Uterus (tissue), 4 donors: Measurements from ENCODE around the gene FARS2. TPM values are rescaled to one million over a fixed set of nuclear protein-coding genes. Genes with fewer than 3 reads are reported as not detected.

Experiments used
- DNase-seq, 2 donors: peaks; one replicate each; pipeline ENCODE4 v3.0.0-alpha.2; 2019 to 2020
- H3K27ac ChIP-seq, 2 donors: fragments of 200-600 bp; sonication (generic); 1 replicate in 1 of 2; 2 replicates in 1 of 2; pipeline ENCODE4 v1.5.1; 2016 to 2018
- H3K27me3 ChIP-seq, 2 donors: fragments of 200-600 bp; sonication (generic); one replicate each; pipeline ENCODE4 v1.5.1; 2018 to 2019; ENCODE audit warnings: control low read depth in 1 of 2
- H3K36me3 ChIP-seq, 2 donors: fragments of 200-600 bp; sonication (generic); one replicate each; pipeline ENCODE4 v1.5.1; 2019; ENCODE audit warnings: control low read depth in 1 of 2
- H3K4me1 ChIP-seq, 2 donors: fragments of 200-600 bp; sonication (generic); one replicate each; pipeline ENCODE4 v1.5.1; 2018 to 2019; ENCODE audit warnings: control low read depth in 1 of 2
- H3K4me3 ChIP-seq, 2 donors: fragments of 200-600 bp; sonication (generic); 1 replicate in 1 of 2; 2 replicates in 1 of 2; pipeline ENCODE4 v1.5.1; 2018 to 2019; ENCODE audit warnings: mild to moderate bottlenecking in 1 of 2
- H3K9me3 ChIP-seq, 2 donors: fragments of 200-600 bp; sonication (generic); one replicate each; pipeline ENCODE4 v1.5.1; 2019; ENCODE audit warnings: control low read depth in 1 of 2
- POLR2A ChIP-seq, 2 donors: fragments of 450-650 bp; IDR thresholded peaks; one replicate each; pipeline ENCODE4 v1.6.1; 2016; ENCODE audit warnings: antibody characterized with exemption in 2 of 2, mild to moderate bottlenecking in 1 of 2, moderate library complexity in 1 of 2
- intact Hi-C: fragments of 100-400 bp; cut with DNase I; formaldehyde crosslinking; loops from one replicate; pipeline ENCODE4 v1.15.1; 2023; ENCODE audit warnings: low total_unique reads
- total RNA-seq, 4 donors: library from RNA; depleted of rRNA in 3 of 4; stranded (reverse); fragments of >200 nt in 3 of 4; gene quantifications; one replicate each; pipeline versions ENCODE4 v1.1.0 to v1.2.4, GENCODE V29; 2014 to 2023
- TF ChIP-seq, protein P1 (sequence below), 4 experiments: fragments of 200-600 bp in 2 of 4; fragments of 450-650 bp in 2 of 4; sonication (generic) in 2 of 4; IDR thresholded peaks; one replicate each; pipeline ENCODE4 v1.5.1; 2016 to 2019; ENCODE audit warnings: antibody characterized with exemption in 4 of 4, mild to moderate bottlenecking in 2 of 4, moderate library complexity in 1 of 4
- donor health status: DM: yes; HTN: yes; CAD: no.

The FARS2 gene
- total RNA-seq, 4 donors from 2014 or later, result 14.4 to 32.5 (median 25.6) TPM

DNA sequence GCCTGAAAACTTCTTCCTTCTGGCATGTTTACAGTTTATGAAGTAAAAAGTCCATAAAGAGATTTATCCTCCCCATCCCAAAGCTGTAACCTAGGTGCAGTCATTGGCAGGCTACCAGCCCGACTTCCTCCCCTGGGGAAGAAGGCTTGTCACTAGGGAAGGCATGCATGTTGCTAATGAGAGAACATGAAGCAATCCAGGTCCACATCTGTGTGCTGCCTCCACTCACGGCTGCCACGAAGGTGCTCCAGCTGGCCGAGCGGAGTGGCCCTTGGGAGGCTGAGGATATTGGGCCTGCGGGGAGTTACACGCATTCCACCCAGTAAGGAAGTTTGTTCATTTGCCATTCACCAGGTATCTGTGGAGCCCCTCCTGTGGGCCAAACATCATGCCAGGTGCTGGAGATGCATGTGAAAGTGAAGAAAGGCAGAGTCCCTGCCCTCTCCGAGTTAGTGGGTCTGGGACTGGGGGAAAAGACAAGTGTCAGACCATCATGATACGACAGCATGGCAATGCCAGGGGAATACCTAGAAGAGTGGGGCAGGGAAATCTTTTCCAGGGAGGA lies 488.4 kb downstream of the FARS2 start:
- Histone ChIP-seq H3K36me3 (no peaks in the 10 kb centered on the region), H3K27ac (no peak overlapping the region), H3K4me3 (no peak overlapping the region), H3K4me1 (no peaks in the 10 kb centered on the region), H3K27me3 (no peaks in the 10 kb centered on the region), H3K9me3 (no peaks in the 10 kb centered on the region)
- intact Hi-C loops, result no loop called here
- no peak for DNase-seq
- TF ChIP-seq, protein P1, sequence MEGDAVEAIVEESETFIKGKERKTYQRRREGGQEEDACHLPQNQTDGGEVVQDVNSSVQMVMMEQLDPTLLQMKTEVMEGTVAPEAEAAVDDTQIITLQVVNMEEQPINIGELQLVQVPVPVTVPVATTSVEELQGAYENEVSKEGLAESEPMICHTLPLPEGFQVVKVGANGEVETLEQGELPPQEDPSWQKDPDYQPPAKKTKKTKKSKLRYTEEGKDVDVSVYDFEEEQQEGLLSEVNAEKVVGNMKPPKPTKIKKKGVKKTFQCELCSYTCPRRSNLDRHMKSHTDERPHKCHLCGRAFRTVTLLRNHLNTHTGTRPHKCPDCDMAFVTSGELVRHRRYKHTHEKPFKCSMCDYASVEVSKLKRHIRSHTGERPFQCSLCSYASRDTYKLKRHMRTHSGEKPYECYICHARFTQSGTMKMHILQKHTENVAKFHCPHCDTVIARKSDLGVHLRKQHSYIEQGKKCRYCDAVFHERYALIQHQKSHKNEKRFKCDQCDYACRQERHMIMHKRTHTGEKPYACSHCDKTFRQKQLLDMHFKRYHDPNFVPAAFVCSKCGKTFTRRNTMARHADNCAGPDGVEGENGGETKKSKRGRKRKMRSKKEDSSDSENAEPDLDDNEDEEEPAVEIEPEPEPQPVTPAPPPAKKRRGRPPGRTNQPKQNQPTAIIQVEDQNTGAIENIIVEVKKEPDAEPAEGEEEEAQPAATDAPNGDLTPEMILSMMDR (IDR thresholded peaks at IDR 0.05), result no peak
- no peak for TF ChIP-seq POLR2A (IDR thresholded peaks at IDR 0.05)

DNA sequence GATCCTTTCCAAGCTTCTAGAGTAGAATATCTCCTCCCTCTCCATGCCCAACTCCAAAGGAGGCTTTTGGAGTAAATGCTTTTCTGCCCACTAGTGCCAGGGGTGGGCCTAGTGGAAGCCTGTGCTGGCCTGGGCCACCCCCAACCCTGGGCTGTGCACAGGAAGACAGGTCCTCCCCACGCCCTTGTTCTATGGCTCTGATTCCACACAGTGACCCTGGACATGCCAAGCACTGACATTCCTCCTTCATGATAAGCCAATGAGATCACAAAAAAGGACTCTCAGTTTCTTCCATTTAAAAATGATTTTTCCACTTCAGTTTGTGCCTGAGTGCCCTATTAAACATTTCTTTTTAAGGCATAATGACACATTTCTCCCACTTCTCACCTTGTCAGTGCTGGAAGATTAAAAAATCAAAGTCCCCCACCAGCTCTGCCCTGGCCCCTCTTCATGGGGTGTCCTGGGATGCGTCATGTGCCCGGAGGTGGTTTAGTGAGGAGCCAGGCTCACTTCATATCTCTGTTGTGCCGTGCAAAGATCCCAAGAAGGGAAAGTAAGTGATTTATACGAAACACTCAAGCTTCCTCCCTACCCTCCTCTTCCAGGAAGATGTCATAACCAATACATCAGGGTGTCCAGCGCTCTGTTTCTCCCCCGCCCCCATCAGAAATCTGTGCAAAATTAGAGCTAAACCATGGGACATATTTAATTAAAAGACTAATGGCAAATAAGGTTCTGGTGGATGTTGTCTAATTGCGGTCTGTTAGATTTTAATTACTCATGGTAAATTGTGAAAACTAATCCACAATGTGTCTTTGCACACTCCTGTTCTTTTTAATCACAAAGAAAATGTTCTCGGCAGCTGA lies 490.4 kb downstream of the FARS2 start:
- Histone ChIP-seq H3K36me3 (no peaks in the 10 kb centered on the region), H3K27me3 (no peaks in the 10 kb centered on the region), H3K9me3 (no peaks in the 10 kb centered on the region), H3K27ac (no peak overlapping the region), H3K4me3 (no peak overlapping the region), H3K4me1 (no peaks in the 10 kb centered on the region)
- TF ChIP-seq, protein P1 (IDR thresholded peaks at IDR 0.05), result no peak
- TF ChIP-seq POLR2A (IDR thresholded peaks at IDR 0.05), result no peak
- DNase-seq, result no peak
- intact Hi-C loops, result no loop called here

DNA sequence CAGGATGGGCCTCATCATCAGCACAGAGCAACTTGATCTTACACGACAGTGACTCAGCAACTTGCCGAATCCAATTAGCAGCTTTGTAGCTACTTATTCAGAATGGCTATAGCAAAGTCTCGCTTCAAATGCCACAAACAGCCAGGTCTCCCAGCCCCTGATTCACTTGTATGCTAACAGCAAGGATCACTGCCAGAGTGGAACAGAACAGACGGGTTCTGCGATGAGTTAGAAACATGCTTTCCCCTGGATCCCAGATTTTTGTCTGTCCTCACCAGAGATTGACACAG lies 491.0 kb downstream of the FARS2 start:
- intact Hi-C loops, result no loop called here
- no peak overlapping the region for H3K27ac ChIP-seq
- H3K27me3 ChIP-seq, result no peaks in the 10 kb centered on the region
- no peaks in the 10 kb centered on the region for H3K36me3 ChIP-seq
- DNase-seq, result no peak
- no peaks in the 10 kb centered on the region for H3K4me1 ChIP-seq
- H3K4me3 ChIP-seq, result no peak overlapping the region
- H3K9me3 ChIP-seq, result no peaks in the 10 kb centered on the region
- no peak for TF ChIP-seq POLR2A (IDR thresholded peaks at IDR 0.05)
- TF ChIP-seq, protein P1 (IDR thresholded peaks at IDR 0.05), result no peak

DNA sequence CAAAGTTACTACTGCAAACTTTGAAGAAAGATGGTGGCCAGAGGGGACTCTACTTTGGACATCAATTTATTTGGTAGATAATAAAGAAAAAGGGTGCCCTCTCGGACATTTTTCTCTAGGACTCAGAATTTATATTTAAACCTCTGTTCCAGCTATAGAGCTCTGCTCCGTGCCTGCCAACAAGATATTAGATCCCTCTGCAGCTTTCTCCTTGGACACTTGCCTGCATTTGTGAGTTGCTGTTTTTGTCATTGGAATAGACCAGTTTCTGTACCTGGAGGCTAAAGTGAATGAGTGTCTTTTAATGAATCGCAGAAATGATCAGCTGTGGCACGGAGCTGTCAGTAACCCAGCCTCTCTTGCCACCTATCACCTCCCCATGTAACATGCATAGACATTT lies 491.9 kb downstream of the FARS2 start:
- TF ChIP-seq POLR2A (IDR thresholded peaks at IDR 0.05), result no peak
- TF ChIP-seq, protein P1 (IDR thresholded peaks at IDR 0.05), result no peak
- H3K27ac ChIP-seq, result no peak overlapping the region
- H3K36me3 ChIP-seq, result no peaks in the 10 kb centered on the region
- DNase-seq, result no peak
- no peak overlapping the region for H3K4me3 ChIP-seq
- H3K27me3 ChIP-seq, result no peaks in the 10 kb centered on the region
- intact Hi-C loops, result no loop called here
- no peaks in the 10 kb centered on the region for H3K9me3 ChIP-seq
- no peaks in the 10 kb centered on the region for H3K4me1 ChIP-seq

DNA sequence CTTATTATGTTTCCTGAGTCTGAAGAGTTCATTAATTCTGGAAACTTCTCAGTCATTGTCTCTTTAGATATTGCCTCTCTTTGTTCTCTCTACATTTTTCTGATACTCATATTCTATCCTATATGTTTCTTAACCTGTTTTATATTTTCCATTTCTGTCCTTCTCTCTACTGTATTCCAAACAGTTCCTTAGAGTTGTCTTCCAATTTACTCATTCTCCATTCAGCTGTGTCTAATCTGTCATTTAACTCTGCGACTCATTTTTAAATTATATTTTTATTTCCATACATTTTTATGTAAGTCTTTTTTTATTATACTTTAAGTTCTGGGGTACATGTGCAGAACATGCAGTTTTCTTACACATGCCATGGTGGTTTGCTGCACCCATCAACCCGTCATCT lies 493.6 kb downstream of the FARS2 start:
- no peak for DNase-seq
- Histone ChIP-seq H3K4me3 (no peak overlapping the region), H3K27ac (no peak overlapping the region), H3K36me3 (no peaks in the 10 kb centered on the region), H3K27me3 (no peaks in the 10 kb centered on the region), H3K4me1 (no peaks in the 10 kb centered on the region), H3K9me3 (no peaks in the 10 kb centered on the region)
- intact Hi-C loops, result no loop called here
- TF ChIP-seq, protein P1 (IDR thresholded peaks at IDR 0.05), result no peak
- TF ChIP-seq POLR2A (IDR thresholded peaks at IDR 0.05), result no peak
